ENCODE measurements around the gene MBOAT2. TPM values are rescaled to one million over a fixed set of nuclear protein-coding genes. Genes with fewer than 3 reads are reported as not detected.

Gene MBOAT2
- polyA plus RNA-seq, 1 donor from 2014 or later = 205 TPM

GRCh38 chr2:8980096-8980495 is 23.4 kb downstream of the MBOAT2 start:
- Histone ChIP-seq H3K9me3 (ENCODE audit: low read length) (no peaks in the 10 kb centered on the region), H3K36me3 (ENCODE audit: insufficient read depth, low read length) (no peaks in the 10 kb centered on the region), H3K27me3 (ENCODE audit: insufficient read depth, low read depth, low read length) (no peaks in the 10 kb centered on the region), H3K27ac (ENCODE audit: low read length) (no peak overlapping the region), H3F3A (ENCODE audit: insufficient read depth, low read length, poor library complexity, severe bottlenecking) (no peaks in the 10 kb centered on the region), H4K20me1 (ENCODE audit: insufficient read depth) (no peaks in the 10 kb centered on the region), H3K4me3 (ENCODE audit: low read length) (no peak overlapping the region), H3K9ac (ENCODE audit: low read length) (no peak overlapping the region), H3K9me2 (ENCODE audit: insufficient read depth, low read length) (no peaks in the 10 kb centered on the region), H3K79me2 (replicated peaks; ENCODE audit: insufficient read depth, low read length) (peaks cover 57% of the 10 kb centered on the region), H3K4me2 (ENCODE audit: low read length) (no peak overlapping the region), H2AFZ (ENCODE audit: low read depth, low read length) (no peak overlapping the region)
- TF ChIP-seq CTCF (IDR thresholded peaks at IDR 0.05; ENCODE audit: poor library complexity, severe bottlenecking) (no peak), SMC3 (conservative IDR thresholded peaks at IDR 0.05; ENCODE audit: poor library complexity) (no peak), POLR2AphosphoS5 (IDR thresholded peaks at IDR 0.05) (no peak), REST (IDR thresholded peaks at IDR 0.05; ENCODE audit: borderline replicate concordance) (no peak), MXI1 (conservative IDR thresholded peaks at IDR 0.05; ENCODE audit: poor library complexity, severe bottlenecking) (no peak), EP300 (conservative IDR thresholded peaks at IDR 0.05; ENCODE audit: poor library complexity, severe bottlenecking) (no peak)

- H3K27me3 ChIP-seq (ENCODE audit: insufficient read depth, low read depth, low read length) = no peaks in the 10 kb centered on the region
- H3F3A ChIP-seq (ENCODE audit: insufficient read depth, low read length, poor library complexity, severe bottlenecking) = no peaks in the 10 kb centered on the region
- TF ChIP-seq SMC3 (conservative IDR thresholded peaks at IDR 0.05; ENCODE audit: poor library complexity) = no peak
- TF ChIP-seq REST (IDR thresholded peaks at IDR 0.05; ENCODE audit: borderline replicate concordance) = no peak
- no peak for TF ChIP-seq POLR2AphosphoS5 (IDR thresholded peaks at IDR 0.05)
- TF ChIP-seq RAD21 (conservative IDR thresholded peaks at IDR 0.05) = no peak
- TF ChIP-seq EZH2 (IDR thresholded peaks at IDR 0.05; ENCODE audit: borderline replicate concordance, insufficient read depth, low read length, poor library complexity, severe bottlenecking) = no peak
- TF ChIP-seq CTCF (IDR thresholded peaks at IDR 0.05; ENCODE audit: poor library complexity, severe bottlenecking) = no peak
- TF ChIP-seq TAF1 (IDR thresholded peaks at IDR 0.05; ENCODE audit: low read depth) = no peak
- no peak for TF ChIP-seq EP300 (conservative IDR thresholded peaks at IDR 0.05; ENCODE audit: poor library complexity, severe bottlenecking)
- no peak for TF ChIP-seq MXI1 (conservative IDR thresholded peaks at IDR 0.05; ENCODE audit: poor library complexity, severe bottlenecking)
- H3K36me3 ChIP-seq (ENCODE audit: insufficient read depth, low read length) = no peaks in the 10 kb centered on the region
- no peak overlapping the region for H3K4me3 ChIP-seq (ENCODE audit: low read length)
- no peaks in the 10 kb centered on the region for H3K9me2 ChIP-seq (ENCODE audit: insufficient read depth, low read length)
- H2AFZ ChIP-seq (ENCODE audit: low read depth, low read length) = no peak overlapping the region
- H3K27ac ChIP-seq (ENCODE audit: low read length) = no peak overlapping the region
- H4K20me1 ChIP-seq (ENCODE audit: insufficient read depth) = no peaks in the 10 kb centered on the region
- H3K9ac ChIP-seq (ENCODE audit: low read length) = no peak overlapping the region
- no peaks in the 10 kb centered on the region for H3K9me3 ChIP-seq (ENCODE audit: low read length)
- peaks cover 55% of the 10 kb centered on the region for H3K79me2 ChIP-seq (replicated peaks; ENCODE audit: insufficient read depth, low read length)
- H3K4me2 ChIP-seq (ENCODE audit: low read length) = no peak overlapping the region
These were observed 25.7 kb downstream of the MBOAT2 start for GRCh38 chr2:8977758-8978157.
